ENCODE data around the gene TEPSIN.

The TEPSIN gene

GRCh38 chr17:81187586-81188490 is 51.0 kb downstream of the TEPSIN start:
- no peak overlapping the region for H3K4me3 ChIP-seq (ENCODE audit: low read depth, low read length)
- no peaks in the 10 kb centered on the region for H3K27me3 ChIP-seq (ENCODE audit: control insufficient read depth, insufficient read depth, low read length)
- no peaks in the 10 kb centered on the region for H3K36me3 ChIP-seq (ENCODE audit: control insufficient read depth, insufficient read depth, low read length)
- no peak overlapping the region for H3K4me2 ChIP-seq (ENCODE audit: low read length)
- no peaks in the 10 kb centered on the region for H3K4me1 ChIP-seq
- no peak overlapping the region for H2AFZ ChIP-seq
- no peak overlapping the region for H3K27ac ChIP-seq
- H3K9me3 ChIP-seq (ENCODE audit: control insufficient read depth, low read length) = no peaks in the 10 kb centered on the region
- TF ChIP-seq CTCF (IDR thresholded peaks at IDR 0.05) = no peak
- H3K79me2 ChIP-seq = no peaks in the 10 kb centered on the region
- H3K9ac ChIP-seq = no peak overlapping the region

GRCh38 chr17:81187120-81187519 is 51.7 kb downstream of the TEPSIN start:
- Histone ChIP-seq H3K79me2 (no peaks in the 10 kb centered on the region), H3K27ac (no peak overlapping the region), H3K4me3 (ENCODE audit: low read depth, low read length) (no peak overlapping the region), H2AFZ (no peak overlapping the region), H3K9me3 (ENCODE audit: control insufficient read depth, low read length) (no peaks in the 10 kb centered on the region), H3K4me2 (ENCODE audit: low read length) (no peak overlapping the region), H3K36me3 (ENCODE audit: control insufficient read depth, insufficient read depth, low read length) (no peaks in the 10 kb centered on the region), H3K27me3 (ENCODE audit: control insufficient read depth, insufficient read depth, low read length) (no peaks in the 10 kb centered on the region), H3K4me1 (no peaks in the 10 kb centered on the region), H3K9ac (no peak overlapping the region)
- no peak for TF ChIP-seq CTCF (IDR thresholded peaks at IDR 0.05)

GRCh38 chr17:81186203-81186602 is 52.7 kb downstream of the TEPSIN start:
- Histone ChIP-seq H3K36me3 (ENCODE audit: control insufficient read depth, insufficient read depth, low read length) (no peaks in the 10 kb centered on the region), H3K27me3 (ENCODE audit: control insufficient read depth, insufficient read depth, low read length) (no peaks in the 10 kb centered on the region), H3K4me1 (no peaks in the 10 kb centered on the region), H3K4me3 (ENCODE audit: low read depth, low read length) (no peak overlapping the region), H3K27ac (no peak overlapping the region), H3K4me2 (ENCODE audit: low read length) (no peak overlapping the region), H3K9me3 (ENCODE audit: control insufficient read depth, low read length) (no peaks in the 10 kb centered on the region), H3K9ac (no peak overlapping the region), H3K79me2 (no peaks in the 10 kb centered on the region), H2AFZ (no peak overlapping the region)
- TF ChIP-seq CTCF (IDR thresholded peaks at IDR 0.05) = no peak

GRCh38 chr17:81184555-81184954 is 54.3 kb downstream of the TEPSIN start:
- Histone ChIP-seq H3K9me3 (ENCODE audit: control insufficient read depth, low read length) (no peaks in the 10 kb centered on the region), H3K27ac (no peak overlapping the region), H3K9ac (no peak overlapping the region), H3K27me3 (ENCODE audit: control insufficient read depth, insufficient read depth, low read length) (no peaks in the 10 kb centered on the region), H3K36me3 (ENCODE audit: control insufficient read depth, insufficient read depth, low read length) (no peaks in the 10 kb centered on the region), H3K4me1 (no peaks in the 10 kb centered on the region), H3K79me2 (no peaks in the 10 kb centered on the region), H3K4me3 (ENCODE audit: low read depth, low read length) (no peak overlapping the region), H3K4me2 (ENCODE audit: low read length) (no peak overlapping the region), H2AFZ (no peak overlapping the region)
- TF ChIP-seq CTCF (IDR thresholded peaks at IDR 0.05) = no peak

- Histone ChIP-seq H3K4me3 (ENCODE audit: low read depth, low read length) (no peak overlapping the region), H3K36me3 (ENCODE audit: control insufficient read depth, insufficient read depth, low read length) (no peaks in the 10 kb centered on the region), H3K4me2 (ENCODE audit: low read length) (no peak overlapping the region), H2AFZ (no peak overlapping the region), H3K27me3 (ENCODE audit: control insufficient read depth, insufficient read depth, low read length) (no peaks in the 10 kb centered on the region), H3K9me3 (ENCODE audit: control insufficient read depth, low read length) (no peaks in the 10 kb centered on the region), H3K4me1 (no peaks in the 10 kb centered on the region), H3K9ac (no peak overlapping the region), H3K27ac (no peak overlapping the region), H3K79me2 (no peaks in the 10 kb centered on the region)
- no peak for TF ChIP-seq CTCF (IDR thresholded peaks at IDR 0.05)
These were observed 55.0 kb downstream of the TEPSIN start for GRCh38 chr17:81183807-81184206.

Measured in parathyroid adenoma (tissue), 2 donors.